HS-27A (cell line): ENCODE data around the gene SOX4.

Source experiments
- DNase-seq: peaks from one replicate; pipeline ENCODE4 v3.0.0-alpha.2; 2012; ENCODE audit warnings: low read depth, missing footprints

The SOX4 gene

DNA sequence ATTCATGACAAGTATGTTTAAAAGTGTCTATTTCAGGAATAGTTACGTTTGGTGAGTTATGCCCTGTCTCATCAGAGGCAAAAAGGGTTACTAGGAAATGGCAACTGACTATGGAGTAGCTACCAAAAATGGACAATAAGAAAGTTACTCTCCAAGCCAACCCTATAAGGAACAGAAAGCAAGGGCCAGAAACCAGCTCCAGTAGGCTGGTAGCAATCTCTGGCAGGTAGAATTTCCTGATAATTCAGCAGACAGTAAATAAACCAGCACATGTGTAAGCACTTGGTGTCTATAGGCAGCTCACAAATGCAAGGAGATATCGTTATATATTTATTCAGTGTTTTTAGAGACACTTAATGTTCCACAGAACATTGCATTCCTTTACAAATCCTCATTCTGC lies 20.3 kb downstream of the SOX4 start:
- no peak for DNase-seq

DNA sequence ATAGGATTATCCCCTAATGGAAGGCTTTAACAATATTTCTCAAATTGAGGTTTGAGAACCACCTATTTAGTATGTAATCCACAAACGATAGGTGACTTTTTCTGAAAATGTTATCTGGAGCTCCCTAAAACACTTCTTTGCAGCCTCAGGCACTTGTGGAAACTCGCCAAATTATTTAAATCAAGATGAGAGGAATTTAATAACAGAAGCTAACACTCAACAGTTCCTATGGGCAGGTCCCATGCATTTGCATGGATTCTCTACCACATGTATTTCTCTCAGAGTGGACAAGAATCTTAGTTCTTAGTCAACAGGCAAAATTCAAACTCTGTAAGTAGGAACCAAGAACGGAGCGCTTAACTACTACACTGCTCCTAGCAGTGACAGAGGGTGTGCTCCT lies 20.7 kb downstream of the SOX4 start:
- DNase-seq = no peak

DNA sequence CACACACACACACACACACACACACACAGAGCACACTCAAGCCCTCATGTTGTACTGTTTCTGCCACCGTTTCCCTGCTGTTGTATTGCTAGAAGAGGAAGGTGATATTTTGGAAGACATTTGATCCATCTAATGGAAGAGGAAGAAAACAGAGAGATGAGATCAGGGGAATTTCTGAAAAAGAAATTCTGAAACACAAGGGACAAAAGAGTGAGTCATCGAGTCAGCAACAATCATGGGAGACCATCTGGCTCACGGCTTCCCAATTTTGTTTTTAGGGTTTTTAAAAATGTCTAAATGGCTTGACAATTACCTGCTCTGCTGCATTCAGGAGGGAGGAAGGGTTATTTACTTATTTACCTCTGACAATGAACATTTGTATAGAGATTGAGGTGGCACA lies 22.0 kb downstream of the SOX4 start:
- DNase-seq = no peak

DNA sequence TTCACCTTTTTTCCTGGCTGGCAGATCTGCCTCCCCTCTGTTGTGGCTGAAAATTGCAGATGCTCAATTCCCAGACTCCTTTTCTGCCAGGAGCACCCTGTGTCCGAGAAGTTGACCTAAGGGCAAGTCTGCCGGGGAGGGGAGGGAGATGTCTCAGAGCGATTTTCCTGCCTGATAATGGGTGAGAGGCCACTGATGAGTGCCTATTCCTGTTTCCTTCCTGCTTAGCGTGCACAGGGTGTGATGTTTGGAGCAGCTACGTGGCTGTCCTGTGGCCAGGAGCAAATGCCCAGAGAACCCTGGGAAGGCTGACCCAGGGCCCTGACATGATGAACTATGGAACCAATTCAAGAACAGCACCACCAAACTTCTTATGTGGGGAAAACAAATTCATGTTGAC lies 22.5 kb downstream of the SOX4 start:
- no peak for DNase-seq

DNA sequence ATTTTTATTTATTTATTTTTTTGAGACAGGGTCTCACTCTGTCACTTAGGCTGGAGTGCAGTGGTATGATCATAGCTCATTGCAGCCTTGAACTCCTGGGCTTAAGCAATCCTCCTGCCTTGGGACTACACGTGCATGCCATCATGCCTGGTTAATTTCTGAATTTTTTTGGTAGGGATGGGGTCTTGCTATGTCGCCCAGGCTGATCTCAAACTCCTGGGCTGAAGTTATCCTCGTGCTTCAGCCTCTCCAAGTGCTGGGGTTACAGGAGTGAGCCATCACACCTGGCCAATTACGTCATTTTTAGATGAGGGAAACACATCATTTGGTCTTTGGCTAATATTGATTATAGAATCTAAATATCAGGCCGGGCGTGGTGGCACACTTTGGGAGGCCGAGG lies 32.1 kb downstream of the SOX4 start:
- no peak for DNase-seq

DNA sequence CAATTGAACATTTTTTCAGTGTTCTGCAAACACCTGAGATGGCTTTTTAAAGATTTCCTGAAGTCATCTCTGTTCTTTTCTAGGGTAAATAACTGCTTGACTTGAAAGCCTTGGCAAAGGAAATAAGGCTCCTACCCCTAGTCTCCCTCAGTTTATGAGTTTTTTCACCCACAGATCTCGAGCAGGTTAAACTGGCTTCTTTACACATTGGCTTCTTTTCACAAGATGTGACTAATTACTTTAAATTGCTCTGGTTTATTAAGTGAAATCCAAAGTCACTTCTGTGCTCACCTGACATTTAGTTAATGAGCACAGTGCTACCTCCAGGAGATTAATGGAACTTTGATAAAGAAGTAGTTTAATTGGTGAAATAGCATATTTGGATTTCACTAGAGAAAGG lies 33.2 kb downstream of the SOX4 start:
- no peak for DNase-seq

DNA sequence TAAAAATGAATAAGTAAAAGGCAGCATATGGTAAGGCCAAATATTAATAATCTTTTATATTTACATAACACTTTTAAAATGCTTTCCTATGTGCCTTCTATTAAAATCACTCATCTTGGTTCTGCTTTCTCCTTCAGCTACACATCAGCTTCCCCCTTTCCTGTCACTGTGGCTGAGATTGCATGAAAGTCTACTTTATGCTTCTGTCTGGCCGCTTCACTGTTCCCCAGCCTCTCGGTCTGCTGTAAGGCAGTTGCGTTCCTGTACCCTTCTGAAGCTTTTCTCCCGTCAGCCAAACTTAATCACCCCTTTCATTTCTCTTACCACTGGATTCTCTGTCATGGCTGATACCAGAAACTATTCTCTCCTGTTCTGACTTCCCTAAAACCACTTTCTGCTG lies 34.6 kb downstream of the SOX4 start:
- no peak for DNase-seq

DNA sequence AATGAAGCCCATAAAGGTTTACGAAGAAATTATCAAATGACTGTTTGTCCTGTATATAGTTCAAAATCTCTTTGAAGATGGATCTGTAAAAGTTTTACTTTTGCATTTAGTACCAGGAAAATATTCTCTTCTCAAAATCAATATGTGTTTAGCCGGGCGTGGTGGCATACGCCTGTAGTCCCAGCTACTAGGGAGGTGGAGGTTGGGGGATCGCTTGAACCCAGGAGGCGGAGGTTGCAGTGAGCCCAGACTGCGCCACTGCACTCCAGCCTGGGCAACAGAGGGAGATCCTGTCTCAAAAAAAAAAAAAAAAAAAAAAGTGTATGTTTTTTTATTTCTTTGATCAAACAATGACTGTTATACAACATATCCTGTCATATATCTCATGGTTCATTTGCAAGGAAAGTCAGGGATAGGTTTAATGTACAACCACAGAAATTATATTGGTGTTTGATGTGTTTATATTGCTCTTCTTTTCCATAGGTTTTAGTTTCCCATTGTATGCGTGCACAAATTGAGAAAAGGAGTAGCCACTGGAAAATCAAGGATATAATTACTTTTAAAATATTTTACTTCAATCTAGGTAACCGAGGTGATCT lies 40.1 kb downstream of the SOX4 start:
- DNase-seq = no peak

DNA sequence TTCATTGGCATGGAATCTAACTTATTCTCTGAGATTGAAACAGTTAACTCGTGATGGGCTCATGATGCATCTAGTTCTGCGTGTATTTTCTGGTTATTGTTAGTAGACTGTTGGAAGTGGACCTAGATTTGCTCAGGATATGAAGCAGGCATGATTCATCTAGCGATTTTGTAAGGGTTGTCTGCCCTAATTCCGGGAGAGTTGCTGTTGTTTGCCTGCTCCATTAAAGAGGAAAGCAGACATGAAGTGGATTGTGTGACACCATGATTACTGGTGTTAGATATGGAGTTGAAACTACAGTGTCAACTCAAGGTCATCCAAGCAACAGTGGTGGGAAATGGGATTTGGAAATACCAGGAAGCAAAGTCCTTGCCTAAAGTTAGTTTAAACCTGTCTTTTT lies 41.0 kb downstream of the SOX4 start:
- DNase-seq = peak; percentile 22

DNA sequence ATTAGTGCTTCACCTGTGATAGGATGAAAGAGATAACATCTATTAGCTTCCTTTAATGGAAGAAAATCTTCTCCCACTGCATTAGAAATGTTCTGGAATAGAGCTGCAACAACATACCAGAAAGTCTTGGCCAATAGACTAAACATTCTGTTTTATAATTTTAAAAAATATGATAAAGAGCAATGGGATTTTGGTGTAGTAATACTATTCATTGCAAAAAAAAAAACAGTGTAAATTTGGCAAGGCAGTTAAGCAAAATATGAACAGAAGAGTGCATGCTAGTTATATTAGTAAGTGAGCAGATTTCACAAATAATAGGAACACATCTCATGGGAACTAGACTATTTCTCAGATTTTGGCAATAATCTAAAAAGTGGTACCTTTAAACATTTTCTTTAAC lies 43.3 kb downstream of the SOX4 start:
- DNase-seq = no peak

DNA sequence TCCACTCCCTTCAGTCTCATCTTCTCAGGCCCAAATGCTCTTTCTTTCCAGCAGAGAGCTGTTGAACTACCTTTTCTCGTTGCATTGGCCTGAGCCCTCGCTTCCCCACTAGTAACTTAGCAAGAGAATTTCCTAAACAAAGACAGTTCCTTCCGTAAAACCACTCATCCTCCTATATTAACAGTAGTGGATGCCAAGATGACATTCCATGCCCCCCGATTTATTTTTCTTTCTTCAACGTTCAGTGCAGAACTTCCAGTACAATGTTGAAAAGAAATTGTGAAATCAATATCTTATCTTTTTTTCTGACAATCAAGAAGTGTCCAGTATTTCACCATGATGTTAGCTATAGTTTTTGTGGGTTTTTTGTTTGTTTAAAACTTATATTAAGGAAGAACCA lies 45.8 kb downstream of the SOX4 start:
- no peak for DNase-seq
